ENCODE measurements around the gene USP22. TPM values are rescaled to one million over a fixed set of nuclear protein-coding genes. Genes with fewer than 3 reads are reported as not detected.

Gene USP22
- total and polyA plus RNA-seq, 4 donors = 33.3 to 180 (median 112) TPM

GRCh38 chr17:21044971-21045370 lies 2.2 kb upstream of the USP22 start:
- no peaks in the 10 kb centered on the region for H3K27me3 ChIP-seq (ENCODE audit: control insufficient read depth in 3 of 3, insufficient read depth in 3 of 3, low read length in 2 of 3)
- H3K9ac ChIP-seq (ENCODE audit: insufficient read depth in 1 of 2, low read length in 2 of 2) = no peak overlapping the region
- H3K4me3 ChIP-seq = no peak overlapping the region
- H3K4me1 ChIP-seq (ENCODE audit: control insufficient read depth in 5 of 5, insufficient read depth in 5 of 5, low read length in 5 of 5) = peaks cover 0 to 13% (median 2%) of the 10 kb centered on the region in 5 donors
- no peaks in the 10 kb centered on the region for H3K9me3 ChIP-seq (ENCODE audit: control insufficient read depth in 4 of 4, insufficient read depth in 3 of 4, low read length in 3 of 4)
- no peak overlapping the region for H3K27ac ChIP-seq (ENCODE audit: low read depth in 1 of 2, low read length in 1 of 2)
- 96 to 99% methylated on average over 10 of the region's 10 CpGs for WGBS, 2 donors
- no peak for TF ChIP-seq CTCF (IDR thresholded peaks at IDR 0.05; ENCODE audit: control extremely low read depth, extremely low read depth)
- DNase-seq (no peak), ATAC-seq (ENCODE audit: insufficient read depth, low FRiP score) (no peak)
- no peaks in the 10 kb centered on the region for H3K36me3 ChIP-seq (ENCODE audit: control insufficient read depth in 4 of 4, insufficient read depth in 4 of 4, low read length in 4 of 4)

GRCh38 chr17:21043296-21044232 lies 753 bp upstream of the USP22 start:
- Histone ChIP-seq H3K27me3 (ENCODE audit: control insufficient read depth in 3 of 3, insufficient read depth in 3 of 3, low read length in 2 of 3) (no peaks in the 10 kb centered on the region), H3K4me3 (peak overlapping the region; percentile 76), H3K4me1 (ENCODE audit: control insufficient read depth in 5 of 5, insufficient read depth in 5 of 5, low read length in 5 of 5) (peaks cover 0 to 19% (median 2%) of the 10 kb centered on the region in 5 donors), H3K9me3 (ENCODE audit: control insufficient read depth in 4 of 4, insufficient read depth in 3 of 4, low read length in 3 of 4) (no peaks in the 10 kb centered on the region), H3K27ac (ENCODE audit: low read depth in 1 of 2, low read length in 1 of 2) (peak overlapping the region; percentile 97 to 98), H3K36me3 (ENCODE audit: control insufficient read depth in 4 of 4, insufficient read depth in 4 of 4, low read length in 4 of 4) (no peaks in the 10 kb centered on the region), H3K9ac (ENCODE audit: insufficient read depth in 1 of 2, low read length in 2 of 2) (peak overlapping the region; percentile 60 to 77)
- DNase-seq (peak; percentile 27 to 99 (median 99)), ATAC-seq (ENCODE audit: insufficient read depth, low FRiP score) (peak; percentile 83)
- WGBS, 2 donors = 3 to 4% methylated on average over 47 to 49 of the region's 50 CpGs
- peak; percentile 53 for TF ChIP-seq CTCF (IDR thresholded peaks at IDR 0.05; ENCODE audit: control extremely low read depth, extremely low read depth)

- H3K4me3 ChIP-seq = peak overlapping the region; percentile 95
- no peaks in the 10 kb centered on the region for H3K27me3 ChIP-seq (ENCODE audit: control insufficient read depth in 3 of 3, insufficient read depth in 3 of 3, low read length in 2 of 3)
- peaks cover 2 to 24% (median 6%) of the 10 kb centered on the region in 5 donors for H3K4me1 ChIP-seq (ENCODE audit: control insufficient read depth in 5 of 5, insufficient read depth in 5 of 5, low read length in 5 of 5)
- WGBS, 2 donors = 0% methylated on average over 47 of the region's 47 CpGs
- DNase-seq (peak; percentile 89 to 94 (median 90)), ATAC-seq (ENCODE audit: insufficient read depth, low FRiP score) (peak; percentile 39)
- TF ChIP-seq CTCF (IDR thresholded peaks at IDR 0.05; ENCODE audit: control extremely low read depth, extremely low read depth) = no peak
- peak overlapping the region; percentile 99 to 100 for H3K27ac ChIP-seq (ENCODE audit: low read depth in 1 of 2, low read length in 1 of 2)
- H3K9ac ChIP-seq (ENCODE audit: insufficient read depth in 1 of 2, low read length in 2 of 2) = peak overlapping the region in 1 of 2 donors; percentile 78
- H3K36me3 ChIP-seq (ENCODE audit: control insufficient read depth in 4 of 4, insufficient read depth in 4 of 4, low read length in 4 of 4) = peaks cover 0 to 3% (median 0%) of the 10 kb centered on the region in 4 donors
- no peaks in the 10 kb centered on the region for H3K9me3 ChIP-seq (ENCODE audit: control insufficient read depth in 4 of 4, insufficient read depth in 3 of 4, low read length in 3 of 4)
Observed at GRCh38 chr17:21041741-21042457, 912 bp downstream of the USP22 start.
